NAMALWA (cell line): Measurements from ENCODE around the gene KPNA3.
"Not testable (repeated sequence)": the region's sequence is repeated elsewhere in the genome, so short reads cannot be mapped to it uniquely, and the experiment has no call there.

Source experiments
- DNase-seq: peaks from one replicate; pipeline ENCODE4 v3.0.0-alpha.2; 2015; ENCODE audit warnings: low spot score

The KPNA3 gene

GRCh38 chr13:49746111-49746510 lies 46.4 kb downstream of the KPNA3 start:
- DNase-seq: no peak

GRCh38 chr13:49740870-49741269 lies 51.6 kb downstream of the KPNA3 start:
- DNase-seq: no peak

- DNase-seq: no peak
These were observed 52.8 kb downstream of the KPNA3 start for GRCh38 chr13:49739498-49740187.

GRCh38 chr13:49733181-49733951 lies 59.1 kb downstream of the KPNA3 start:
- DNase-seq: no peak

GRCh38 chr13:49731766-49732165 lies 60.7 kb downstream of the KPNA3 start:
- DNase-seq: no peak

GRCh38 chr13:49716615-49717014 lies 75.9 kb downstream of the KPNA3 start:
- no peak for DNase-seq

- DNase-seq: no peak
These were observed 77.7 kb downstream of the KPNA3 start for GRCh38 chr13:49714757-49715156.

- DNase-seq: no peak
These were observed 81.1 kb downstream of the KPNA3 start for GRCh38 chr13:49711218-49711863.

- DNase-seq: not testable (repeated sequence)
These were observed 88.2 kb downstream of the KPNA3 start for GRCh38 chr13:49704264-49704663.

- no peak for DNase-seq
These were observed 91.0 kb downstream of the KPNA3 start for GRCh38 chr13:49701491-49701890.

- no peak for DNase-seq
These were observed 95.0 kb downstream of the KPNA3 start for GRCh38 chr13:49697468-49697867.

GRCh38 chr13:49694446-49694845 lies 98.0 kb downstream of the KPNA3 start:
- DNase-seq: no peak

- DNase-seq: no peak
These were observed 98.6 kb downstream of the KPNA3 start for GRCh38 chr13:49693877-49694276.

GRCh38 chr13:49693191-49693733 lies 99.2 kb downstream of the KPNA3 start:
- DNase-seq: no peak

GRCh38 chr13:49690995-49691784 lies 101.3 kb downstream of the KPNA3 start, which contains the start of gene EBPL:
TSS of gene EBPL (minus strand) at chr13:49691486. CDS start at chr13:49691424, 62 bp downstream.
- DNase-seq: peak; percentile 87

GRCh38 chr13:49690133-49690994 lies 102.1 kb downstream of the KPNA3 start:
- DNase-seq: no peak

- no peak for DNase-seq
These were observed 109.0 kb downstream of the KPNA3 start for GRCh38 chr13:49683489-49683888.

GRCh38 chr13:49681842-49682435 lies 110.5 kb downstream of the KPNA3 start:
- no peak for DNase-seq

- peak; percentile 67 for DNase-seq
These were observed 113.2 kb downstream of the KPNA3 start for GRCh38 chr13:49679246-49679645.

GRCh38 chr13:49678191-49678914 lies 114.1 kb downstream of the KPNA3 start:
- no peak for DNase-seq
